Measurements from ENCODE around the gene ATG16L1. TPM values are rescaled to one million over a fixed set of nuclear protein-coding genes. Genes with fewer than 3 reads are reported as not detected.

Gene ATG16L1
- total RNA-seq, 2 donors from 2014 or later: 58.3 to 67.7 TPM

DNA sequence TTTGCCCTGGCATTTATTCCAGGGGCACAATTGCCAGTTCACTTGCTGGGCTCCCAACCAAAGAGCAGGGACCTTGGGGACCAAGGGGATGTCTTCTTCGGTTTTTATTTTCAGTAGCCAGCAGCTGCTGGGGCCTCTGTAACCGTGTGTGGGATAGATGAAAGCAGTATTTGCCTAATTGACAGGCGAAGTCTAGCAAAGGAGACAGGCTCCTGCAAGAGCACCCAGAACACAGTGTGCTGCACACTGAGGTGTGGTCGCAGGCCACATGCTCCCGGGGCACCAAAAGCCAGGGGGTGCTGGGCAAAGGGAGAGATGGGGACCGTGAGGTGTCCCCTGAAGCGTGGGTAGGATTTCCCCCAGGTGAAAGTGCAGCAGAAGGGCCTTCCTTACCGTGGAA, 61.4 kb downstream of the ATG16L1 start:
- no peaks in the 10 kb centered on the region for H3K4me1 ChIP-seq (replicated peaks)
- H3K27me3 ChIP-seq (replicated peaks; ENCODE audit: insufficient read depth): no peaks in the 10 kb centered on the region
- no peak for DNase-seq (ENCODE audit: low spot score)
- H3K9me3 ChIP-seq: no peaks in the 10 kb centered on the region
- TF ChIP-seq POLR2A (IDR thresholded peaks at IDR 0.05): no peak
- TF ChIP-seq, protein P1, sequence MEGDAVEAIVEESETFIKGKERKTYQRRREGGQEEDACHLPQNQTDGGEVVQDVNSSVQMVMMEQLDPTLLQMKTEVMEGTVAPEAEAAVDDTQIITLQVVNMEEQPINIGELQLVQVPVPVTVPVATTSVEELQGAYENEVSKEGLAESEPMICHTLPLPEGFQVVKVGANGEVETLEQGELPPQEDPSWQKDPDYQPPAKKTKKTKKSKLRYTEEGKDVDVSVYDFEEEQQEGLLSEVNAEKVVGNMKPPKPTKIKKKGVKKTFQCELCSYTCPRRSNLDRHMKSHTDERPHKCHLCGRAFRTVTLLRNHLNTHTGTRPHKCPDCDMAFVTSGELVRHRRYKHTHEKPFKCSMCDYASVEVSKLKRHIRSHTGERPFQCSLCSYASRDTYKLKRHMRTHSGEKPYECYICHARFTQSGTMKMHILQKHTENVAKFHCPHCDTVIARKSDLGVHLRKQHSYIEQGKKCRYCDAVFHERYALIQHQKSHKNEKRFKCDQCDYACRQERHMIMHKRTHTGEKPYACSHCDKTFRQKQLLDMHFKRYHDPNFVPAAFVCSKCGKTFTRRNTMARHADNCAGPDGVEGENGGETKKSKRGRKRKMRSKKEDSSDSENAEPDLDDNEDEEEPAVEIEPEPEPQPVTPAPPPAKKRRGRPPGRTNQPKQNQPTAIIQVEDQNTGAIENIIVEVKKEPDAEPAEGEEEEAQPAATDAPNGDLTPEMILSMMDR (IDR thresholded peaks at IDR 0.05): no peak
- TF ChIP-seq POLR2AphosphoS5 (IDR thresholded peaks at IDR 0.05): no peak
- H3K27ac ChIP-seq: no peak overlapping the region
- H3K4me3 ChIP-seq: no peak overlapping the region
- whole genome bisulfite sequencing: 58% methylated on average over 8 of the region's 8 CpGs
- no peaks in the 10 kb centered on the region for H3K36me3 ChIP-seq
- intact Hi-C loops (cut with DNase I): no loop called here

- Histone ChIP-seq H3K4me1 (replicated peaks) (no peaks in the 10 kb centered on the region), H3K36me3 (no peaks in the 10 kb centered on the region), H3K9me3 (no peaks in the 10 kb centered on the region), H3K4me3 (no peak overlapping the region), H3K27ac (no peak overlapping the region), H3K27me3 (replicated peaks; ENCODE audit: insufficient read depth) (no peaks in the 10 kb centered on the region)
- WGBS: 88% methylated on average over 20 of the region's 20 CpGs
- intact Hi-C loops (cut with DNase I): no loop called here
- DNase-seq (ENCODE audit: low spot score): no peak
- no peak for TF ChIP-seq POLR2AphosphoS5 (IDR thresholded peaks at IDR 0.05)
- no peak for TF ChIP-seq POLR2A (IDR thresholded peaks at IDR 0.05)
- TF ChIP-seq, protein P1 (IDR thresholded peaks at IDR 0.05): no peak
These were observed 62.9 kb downstream of the ATG16L1 start for GRCh38 chr2:233314180-233314925.

- Histone ChIP-seq H3K4me1 (replicated peaks) (no peaks in the 10 kb centered on the region), H3K27ac (no peak overlapping the region), H3K36me3 (no peaks in the 10 kb centered on the region), H3K4me3 (no peak overlapping the region), H3K9me3 (no peaks in the 10 kb centered on the region), H3K27me3 (replicated peaks; ENCODE audit: insufficient read depth) (no peaks in the 10 kb centered on the region)
- no peak for DNase-seq (ENCODE audit: low spot score)
- TF ChIP-seq, protein P1 (IDR thresholded peaks at IDR 0.05): no peak
- TF ChIP-seq POLR2AphosphoS5 (IDR thresholded peaks at IDR 0.05) (no peak), POLR2A (IDR thresholded peaks at IDR 0.05) (no peak)
- intact Hi-C loops (cut with DNase I): no loop called here
- 79% methylated on average over 7 of the region's 7 CpGs for WGBS
These were observed 65.9 kb downstream of the ATG16L1 start for GRCh38 chr2:233317196-233317943.

- intact Hi-C loops (cut with DNase I): no loop called here
- Histone ChIP-seq H3K4me1 (replicated peaks) (no peaks in the 10 kb centered on the region), H3K4me3 (no peak overlapping the region), H3K27ac (no peak overlapping the region), H3K9me3 (no peaks in the 10 kb centered on the region), H3K36me3 (no peaks in the 10 kb centered on the region), H3K27me3 (replicated peaks; ENCODE audit: insufficient read depth) (no peaks in the 10 kb centered on the region)
- DNase-seq (ENCODE audit: low spot score): no peak
- 89% methylated on average over 5 of the region's 5 CpGs for WGBS
- TF ChIP-seq, protein P1 (IDR thresholded peaks at IDR 0.05): no peak
- TF ChIP-seq POLR2A (IDR thresholded peaks at IDR 0.05) (no peak), POLR2AphosphoS5 (IDR thresholded peaks at IDR 0.05) (no peak)
These were observed 67.8 kb downstream of the ATG16L1 start for GRCh38 chr2:233319256-233319655.

All from prostate gland (tissue), 2 donors.